HG03432 (cell line): ENCODE data around the gene LEMD3.

ENCODE experiments used
- ATAC-seq: cut with Tn5 transposase; IDR thresholded peaks from one replicate; pipeline ENCODE4 v1.9.1; 2021; ENCODE audit warnings: mild to moderate bottlenecking, moderate library complexity; ENCODE audit not compliant: unreplicated experiment

The LEMD3 gene

GRCh38 chr12:65169320-65170208, at the start of gene LEMD3:
Gene LEMD3, plus strand, starts transcription at chr12:65169583. Its CDS starts 14 bp downstream, at chr12:65169597.
- ATAC-seq = peak; percentile 94

- peak; percentile 77 for ATAC-seq
Measured at GRCh38 chr12:65121049-65121955, 48.1 kb upstream of the LEMD3 start, which contains the start of gene WIF1. Gene WIF1, minus strand, starts transcription at chr12:65121305. Its CDS starts 114 bp downstream, at chr12:65121191.

- ATAC-seq = no peak
Measured at GRCh38 chr12:65121956-65122469, 47.4 kb upstream of the LEMD3 start.

GRCh38 chr12:65122703-65123102, 46.7 kb upstream of the LEMD3 start:
- ATAC-seq = no peak

- ATAC-seq = no peak
Measured at GRCh38 chr12:65123435-65124063, 45.8 kb upstream of the LEMD3 start.

GRCh38 chr12:65125247-65125646, 44.1 kb upstream of the LEMD3 start:
- no peak for ATAC-seq

- ATAC-seq = no peak
Measured at GRCh38 chr12:65125975-65126374, 43.4 kb upstream of the LEMD3 start.

GRCh38 chr12:65126482-65126881, 42.9 kb upstream of the LEMD3 start:
- ATAC-seq = no peak

GRCh38 chr12:65133879-65134278, 35.5 kb upstream of the LEMD3 start:
- ATAC-seq = no peak

- ATAC-seq = no peak
Measured at GRCh38 chr12:65139389-65139788, 30.0 kb upstream of the LEMD3 start.

- no peak for ATAC-seq
Measured at GRCh38 chr12:65140738-65141137, 28.6 kb upstream of the LEMD3 start.

- no peak for ATAC-seq
Measured at GRCh38 chr12:65147312-65147905, 22.0 kb upstream of the LEMD3 start.

GRCh38 chr12:65152012-65152411, 17.4 kb upstream of the LEMD3 start:
- ATAC-seq = no peak

- ATAC-seq = no peak
Measured at GRCh38 chr12:65152596-65152995, 16.8 kb upstream of the LEMD3 start.

- ATAC-seq = peak; percentile 46
Measured at GRCh38 chr12:65155784-65156183, 13.6 kb upstream of the LEMD3 start.

GRCh38 chr12:65156366-65156841, 13.0 kb upstream of the LEMD3 start:
- peak; percentile 94 for ATAC-seq

GRCh38 chr12:65157091-65157490, 12.3 kb upstream of the LEMD3 start:
- ATAC-seq = no peak

GRCh38 chr12:65162609-65163008, 6.8 kb upstream of the LEMD3 start:
- peak; percentile 71 for ATAC-seq

GRCh38 chr12:65164244-65164643, 5.1 kb upstream of the LEMD3 start:
- ATAC-seq = no peak

- no peak for ATAC-seq
Measured at GRCh38 chr12:65164774-65165173, 4.6 kb upstream of the LEMD3 start.
